HCT116 (cell line): ENCODE results near the gene BORCS8.

Source experiments
- EZH2 ChIP-seq: fragments of 200-600 bp; sonication (generic); IDR thresholded peaks from 2 replicates; pipeline ENCODE4 v1.6.1; 2017; ENCODE audit warnings: antibody characterized with exemption, mixed run types
- SIN3A ChIP-seq: IDR thresholded peaks from 2 replicates; pipeline ENCODE4 v1.6.1; 2012; ENCODE audit warnings: low read depth
- ZFX ChIP-seq: fragments of 450-650 bp; IDR thresholded peaks from 2 replicates; pipeline ENCODE4 v1.6.1; 2017
- ZNF274 ChIP-seq: fragments of 200-500 bp; sonication (Bioruptor generic); IDR thresholded peaks from 2 replicates; pipeline ENCODE4 v1.6.1; 2014; ENCODE audit warnings: mild to moderate bottlenecking, low read depth, low read length, inconsistent platforms
- TF ChIP-seq, protein P1 (sequence below), 3 experiments: fragments of 200-600 bp in 1 of 3; sonication (generic) in 1 of 3; IDR thresholded peaks in 2 of 3; conservative IDR thresholded peaks in 1 of 3; 2 replicates each; pipeline ENCODE4 v1.5.1; 2012 to 2017; ENCODE audit warnings: low read depth in 2 of 3, low read length in 2 of 3, antibody characterized with exemption in 1 of 3, borderline replicate concordance in 1 of 3, control low read depth in 1 of 3, mild to moderate bottlenecking in 1 of 3, mixed read lengths in 1 of 3, mixed run types in 1 of 3, moderate library complexity in 1 of 3; ENCODE audit not compliant: insufficient read depth in 1 of 3

- TF ChIP-seq SIN3A (no peak), EZH2 (no peak), ZNF274 (no peak), ZFX (no peak)
- TF ChIP-seq, protein P1, sequence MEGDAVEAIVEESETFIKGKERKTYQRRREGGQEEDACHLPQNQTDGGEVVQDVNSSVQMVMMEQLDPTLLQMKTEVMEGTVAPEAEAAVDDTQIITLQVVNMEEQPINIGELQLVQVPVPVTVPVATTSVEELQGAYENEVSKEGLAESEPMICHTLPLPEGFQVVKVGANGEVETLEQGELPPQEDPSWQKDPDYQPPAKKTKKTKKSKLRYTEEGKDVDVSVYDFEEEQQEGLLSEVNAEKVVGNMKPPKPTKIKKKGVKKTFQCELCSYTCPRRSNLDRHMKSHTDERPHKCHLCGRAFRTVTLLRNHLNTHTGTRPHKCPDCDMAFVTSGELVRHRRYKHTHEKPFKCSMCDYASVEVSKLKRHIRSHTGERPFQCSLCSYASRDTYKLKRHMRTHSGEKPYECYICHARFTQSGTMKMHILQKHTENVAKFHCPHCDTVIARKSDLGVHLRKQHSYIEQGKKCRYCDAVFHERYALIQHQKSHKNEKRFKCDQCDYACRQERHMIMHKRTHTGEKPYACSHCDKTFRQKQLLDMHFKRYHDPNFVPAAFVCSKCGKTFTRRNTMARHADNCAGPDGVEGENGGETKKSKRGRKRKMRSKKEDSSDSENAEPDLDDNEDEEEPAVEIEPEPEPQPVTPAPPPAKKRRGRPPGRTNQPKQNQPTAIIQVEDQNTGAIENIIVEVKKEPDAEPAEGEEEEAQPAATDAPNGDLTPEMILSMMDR (IDR thresholded peaks at IDR 0.05 in 2 of 3, conservative IDR thresholded peaks at IDR 0.05 in 1 of 3; ENCODE audit: borderline replicate concordance in 1 of 3, insufficient read depth in 1 of 3, low read depth in 2 of 3, low read length in 2 of 3): no peak
These were observed 21.0 kb upstream of the BORCS8 start for GRCh38 chr19:19212916-19213315.
